ENCODE measurements around the gene MAGEL2.

The MAGEL2 gene

GRCh38 chr15:23647421-23648370 lies at the start of gene MAGEL2:
Gene MAGEL2, minus strand, starts transcription at chr15:23647867. Its CDS starts 125 bp downstream, at chr15:23647742.
- peak in 8 of 56 donors; percentile 8 to 48 (median 33) for DNase-seq

GRCh38 chr15:23695282-23695681 lies 47.6 kb upstream of the MAGEL2 start:
- no peak for DNase-seq

- DNase-seq = no peak
These were observed 46.9 kb upstream of the MAGEL2 start for GRCh38 chr15:23694592-23694991.

- DNase-seq = peak in 49 of 56 donors; percentile 2 to 74 (median 39)
These were observed 42.8 kb upstream of the MAGEL2 start for GRCh38 chr15:23690450-23690852.

GRCh38 chr15:23690015-23690414 lies 42.3 kb upstream of the MAGEL2 start:
- DNase-seq = no peak

- peak in 38 of 56 donors; percentile 3 to 65 (median 18) for DNase-seq
These were observed 39.4 kb upstream of the MAGEL2 start, which contains the start of gene NDN for GRCh38 chr15:23687143-23687470. Gene NDN, minus strand, starts transcription at chr15:23687305. Its CDS starts 88 bp downstream, at chr15:23687217.

- peak in 4 of 56 donors; percentile 4 to 28 (median 4) for DNase-seq
These were observed 38.9 kb upstream of the MAGEL2 start for GRCh38 chr15:23686466-23687142.

- no peak for DNase-seq
These were observed 23.8 kb upstream of the MAGEL2 start for GRCh38 chr15:23671481-23671880.

GRCh38 chr15:23670970-23671369 lies 23.3 kb upstream of the MAGEL2 start:
- no peak for DNase-seq

GRCh38 chr15:23663232-23663631 lies 15.6 kb upstream of the MAGEL2 start:
- DNase-seq = no peak

- DNase-seq = peak in 9 of 56 donors; percentile 6 to 57 (median 21)
These were observed 1.4 kb upstream of the MAGEL2 start for GRCh38 chr15:23648920-23649515.

GRCh38 chr15:23647001-23647295 lies 719 bp downstream of the MAGEL2 start:
- no peak for DNase-seq

- DNase-seq = no peak
These were observed 1.3 kb downstream of the MAGEL2 start for GRCh38 chr15:23646165-23647000.

GRCh38 chr15:23645371-23646164 lies 2.1 kb downstream of the MAGEL2 start:
- DNase-seq = no peak

- DNase-seq = no peak
These were observed 2.8 kb downstream of the MAGEL2 start for GRCh38 chr15:23644829-23645228.

GRCh38 chr15:23642413-23643044 lies 5.1 kb downstream of the MAGEL2 start:
- DNase-seq = peak in 32 of 56 donors; percentile 5 to 71 (median 38)

GRCh38 chr15:23634181-23634580 lies 13.5 kb downstream of the MAGEL2 start:
- no peak for DNase-seq

GRCh38 chr15:23629234-23629805 lies 18.3 kb downstream of the MAGEL2 start:
- DNase-seq = no peak

GRCh38 chr15:23628612-23629233 lies 18.9 kb downstream of the MAGEL2 start:
- DNase-seq = no peak

Data from amygdala (tissue), 56 donors.